NCI-H2196 (cell line): Measurements from ENCODE around the gene CCDC136.

Experiments
- DNase-seq: peaks from one replicate; lab custom pipeline; 2025; ENCODE audit not compliant: unreplicated experiment; lab: John Stamatoyannopoulos, UW

Gene CCDC136

GRCh38 chr7:128777156-128778123 is 14.3 kb upstream of the CCDC136 start:
- DNase-seq, result no peak

DNA sequence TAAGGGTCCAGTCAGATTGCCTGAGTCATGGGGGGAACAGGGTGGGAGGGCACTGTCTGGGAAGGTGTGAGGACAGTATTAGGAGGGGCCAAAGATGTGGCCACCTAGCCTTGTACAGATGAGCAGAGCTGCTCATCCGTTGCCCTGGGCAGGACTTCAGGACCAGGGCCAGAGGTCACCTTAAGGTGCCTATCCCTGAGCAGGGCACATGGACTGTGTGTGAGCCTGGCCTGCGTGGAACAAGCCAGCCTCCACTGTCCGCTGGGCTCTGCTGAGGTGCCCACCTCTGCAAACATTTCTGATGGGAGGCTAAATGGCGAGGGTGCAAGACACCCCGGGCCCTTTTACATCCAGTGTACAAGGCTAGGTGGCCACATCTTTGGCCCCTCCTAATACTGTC is 12.8 kb upstream of the CCDC136 start:
- no peak for DNase-seq

- DNase-seq, result no peak
Measured at GRCh38 chr7:128781126-128781525, 10.6 kb upstream of the CCDC136 start.

DNA sequence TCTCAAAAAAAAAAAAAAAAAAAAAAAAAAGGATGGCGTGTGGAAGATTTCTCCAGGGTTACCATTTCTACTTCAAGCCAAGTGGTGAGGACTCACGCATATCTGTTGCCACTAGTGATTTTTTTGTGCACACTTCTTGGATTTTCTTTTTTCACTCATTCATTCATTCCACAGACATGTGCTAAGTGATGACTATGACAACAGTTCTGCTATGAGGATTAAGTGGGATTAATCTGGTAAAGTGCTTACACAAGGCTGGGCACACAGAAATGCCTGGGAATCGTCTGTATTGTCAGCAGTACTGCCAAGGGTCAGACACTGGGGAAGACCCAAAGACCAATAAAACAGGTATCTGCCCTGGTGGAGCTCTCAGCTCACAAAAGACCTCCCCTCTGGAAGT is 9.9 kb upstream of the CCDC136 start:
- no peak for DNase-seq

DNA sequence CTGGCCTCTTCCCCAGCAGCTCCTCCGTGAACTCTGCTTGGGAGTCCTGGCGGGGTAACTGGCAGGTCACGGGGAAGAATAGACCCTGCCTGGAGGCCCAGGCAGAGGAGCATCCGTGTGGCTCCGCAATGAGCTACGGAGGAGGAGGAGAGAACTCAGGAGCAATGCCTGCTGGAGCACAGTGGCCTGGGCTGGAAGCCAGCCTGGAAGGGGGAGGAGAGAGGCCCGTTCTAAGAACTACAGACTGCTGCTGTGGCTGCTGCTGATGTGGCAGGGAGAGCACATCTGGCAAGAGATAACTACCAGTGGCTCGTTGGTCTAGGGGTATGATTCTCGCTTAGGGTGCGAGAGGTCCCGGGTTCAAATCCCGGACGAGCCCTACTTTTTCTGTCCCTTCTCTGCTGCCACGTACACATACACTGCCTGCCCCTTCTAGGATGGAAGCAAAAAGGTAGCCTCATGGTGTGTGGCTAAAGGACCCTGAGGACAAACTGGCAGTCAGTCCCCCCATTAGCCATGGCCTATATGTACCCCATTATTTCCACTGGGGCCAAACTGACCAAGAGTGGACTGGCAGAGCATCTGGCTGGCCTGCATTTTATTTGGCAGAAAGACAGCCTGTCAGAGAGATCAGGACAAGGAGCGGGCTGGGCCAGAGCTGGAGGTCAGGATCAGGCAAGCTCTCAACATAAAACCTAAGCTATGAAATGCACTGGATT is 8.5 kb upstream of the CCDC136 start:
- DNase-seq, result no peak

GRCh38 chr7:128785738-128786137 is 6.0 kb upstream of the CCDC136 start:
- DNase-seq, result no peak

- DNase-seq, result no peak
Measured at GRCh38 chr7:128788446-128789412, 3.0 kb upstream of the CCDC136 start.

DNA sequence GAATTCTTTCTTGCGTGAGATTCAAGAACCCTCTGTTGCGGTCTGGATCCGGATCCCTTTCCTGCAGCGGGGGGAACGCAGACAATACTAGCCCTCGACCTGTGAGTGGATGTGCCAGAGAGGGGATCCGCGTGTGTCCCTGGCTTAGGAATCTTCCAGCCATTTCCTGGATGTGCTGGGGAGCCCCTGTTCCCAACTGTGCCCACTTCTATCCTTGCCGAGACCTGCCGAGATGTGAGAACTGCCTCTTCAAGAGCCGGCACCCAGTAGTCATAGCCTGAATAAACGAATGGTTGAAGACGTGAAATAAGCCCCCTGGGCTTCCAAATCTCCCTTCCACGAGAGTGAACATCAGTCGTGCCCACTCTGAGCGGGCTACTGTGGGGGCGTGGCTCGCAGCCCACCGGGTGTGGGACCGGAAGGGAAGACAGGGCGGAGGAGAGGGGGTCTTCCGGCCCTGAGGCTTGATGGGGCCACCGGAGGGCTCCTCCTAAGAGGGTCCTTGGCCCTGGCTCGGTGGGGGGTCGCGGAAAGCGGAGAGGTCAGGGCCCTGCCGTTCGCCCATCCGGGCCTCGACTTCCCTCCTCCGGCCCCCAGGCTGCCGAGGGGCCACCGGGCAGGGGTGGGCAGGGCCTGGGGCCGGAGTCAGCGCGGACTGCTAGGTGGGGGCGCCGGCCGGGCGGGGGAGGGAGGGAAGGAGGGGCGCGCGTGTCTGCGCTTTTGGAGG is 1.3 kb upstream of the CCDC136 start:
- DNase-seq, result no peak

- DNase-seq, result no peak
Measured at GRCh38 chr7:128791972-128792327, 182 bp downstream of the CCDC136 start.

GRCh38 chr7:128792471-128793180 is 858 bp downstream of the CCDC136 start:
- no peak for DNase-seq

DNA sequence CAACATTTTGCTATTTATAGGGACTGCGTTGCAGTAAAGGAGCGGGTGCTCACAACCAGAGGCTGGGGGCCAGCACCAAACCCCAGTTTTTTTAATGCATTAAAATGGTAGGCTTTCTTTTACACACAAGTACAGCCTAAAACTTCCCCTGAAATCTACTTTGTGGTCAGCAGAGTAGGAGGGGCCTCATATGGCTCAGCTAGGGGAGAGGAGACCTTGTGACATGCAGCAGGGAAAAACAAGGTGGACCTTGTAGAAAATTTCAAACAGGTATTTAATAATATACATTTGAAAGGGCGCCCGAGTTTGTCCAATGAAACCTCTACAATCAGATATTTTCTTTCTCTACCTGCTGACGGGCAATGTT is 1.4 kb downstream of the CCDC136 start:
- DNase-seq, result no peak

GRCh38 chr7:128794020-128794419 is 2.3 kb downstream of the CCDC136 start:
- DNase-seq, result no peak

DNA sequence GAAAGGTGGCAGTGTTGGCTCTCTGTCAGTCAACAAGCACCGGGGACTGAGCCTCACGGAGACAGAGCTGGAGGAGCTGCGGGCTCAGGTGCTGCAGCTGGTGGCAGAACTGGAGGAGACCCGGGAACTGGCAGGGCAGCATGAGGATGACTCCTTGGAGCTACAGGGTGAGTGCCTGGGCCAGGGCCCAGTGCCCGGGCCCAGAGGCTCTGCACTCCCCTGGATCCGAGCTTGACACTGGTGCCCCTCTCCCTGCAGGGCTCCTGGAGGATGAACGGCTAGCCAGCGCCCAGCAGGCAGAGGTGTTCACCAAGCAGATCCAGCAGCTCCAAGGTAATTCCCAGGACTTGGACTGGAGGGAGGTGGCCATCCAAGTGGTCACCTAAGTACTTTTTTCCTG is 2.7 kb downstream of the CCDC136 start:
- no peak for DNase-seq

DNA sequence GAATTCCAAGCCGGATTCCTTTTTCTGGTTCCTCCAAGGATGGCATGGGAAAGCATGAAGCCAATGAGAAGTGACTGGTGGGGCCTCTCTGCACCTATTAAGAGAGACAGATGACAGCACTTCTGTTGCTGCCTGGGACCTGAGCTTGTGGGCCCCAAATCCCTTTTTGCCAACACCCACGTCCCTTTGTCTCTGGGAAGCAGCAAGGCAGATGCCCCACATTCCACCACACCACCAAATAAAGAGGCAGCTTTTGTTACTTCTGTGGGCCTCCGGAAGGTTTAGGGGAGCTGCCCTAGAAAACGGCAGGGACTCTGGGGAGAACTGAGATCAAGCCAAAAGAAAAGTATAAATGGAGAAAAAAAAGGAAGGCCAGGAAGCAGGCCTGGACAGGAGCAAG is 3.4 kb downstream of the CCDC136 start:
- no peak for DNase-seq

DNA sequence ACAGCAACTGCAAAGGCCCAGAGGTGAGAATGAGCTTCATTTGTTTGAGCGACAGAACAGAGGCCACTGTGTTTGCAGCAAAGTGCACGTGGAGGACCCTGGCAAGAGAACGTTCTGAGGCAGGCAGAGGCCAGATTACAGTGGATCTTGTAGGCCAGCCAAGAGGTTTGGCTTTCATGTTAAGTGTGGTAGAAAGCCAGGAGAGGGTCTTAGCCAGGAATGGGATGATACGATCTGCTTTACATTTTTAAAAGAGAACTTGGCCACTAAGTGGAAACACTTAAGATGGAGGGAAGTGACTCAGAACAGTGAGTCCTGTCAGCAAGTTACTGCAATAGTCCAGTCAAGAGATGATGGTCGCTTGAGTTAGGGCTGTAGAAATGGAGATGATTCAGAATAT is 4.6 kb downstream of the CCDC136 start:
- no peak for DNase-seq

GRCh38 chr7:128799451-128799850 is 7.7 kb downstream of the CCDC136 start:
- no peak for DNase-seq

DNA sequence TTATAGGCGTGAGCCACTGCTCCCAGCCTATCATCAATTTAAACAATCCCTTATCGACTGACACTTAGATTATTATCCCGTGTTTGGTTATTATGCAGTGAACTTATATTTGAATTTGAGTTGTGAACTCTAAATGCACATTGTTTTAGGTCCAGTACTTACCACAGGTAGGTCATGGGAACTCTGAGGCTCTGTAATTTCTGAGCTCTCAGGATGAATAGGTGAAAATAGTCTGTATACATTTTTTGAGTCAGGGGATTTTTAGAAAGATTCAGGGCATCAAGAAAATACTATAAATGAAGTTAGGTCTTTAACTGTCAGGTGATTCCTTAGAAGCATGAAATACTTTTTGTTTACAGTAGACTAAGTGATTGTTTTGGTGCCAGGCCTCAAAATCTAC is 8.8 kb downstream of the CCDC136 start:
- no peak for DNase-seq

GRCh38 chr7:128801003-128801402 is 9.2 kb downstream of the CCDC136 start:
- no peak for DNase-seq

GRCh38 chr7:128801667-128802418 is 10.1 kb downstream of the CCDC136 start:
- no peak for DNase-seq
